Activated naive CD8-positive, alpha-beta T cell (primary cell): ENCODE results near the gene CTNND2.

ENCODE experiments used
- H3K27ac Mint-ChIP-seq: one replicate; pipeline ENCODE4 v1.8.0; 2021; ENCODE audit warnings: mixed read lengths
- H3K27me3 Mint-ChIP-seq: one replicate; pipeline ENCODE4 v1.8.0; 2021; ENCODE audit warnings: mixed read lengths
- H3K36me3 Mint-ChIP-seq: one replicate; pipeline ENCODE4 v1.8.0; 2021; ENCODE audit warnings: mixed read lengths
- H3K4me1 Mint-ChIP-seq: one replicate; pipeline ENCODE4 v1.8.0; 2021; ENCODE audit warnings: low read depth, mixed read lengths
- H3K4me3 Mint-ChIP-seq: one replicate; pipeline ENCODE4 v1.8.0; 2021; ENCODE audit warnings: mild to moderate bottlenecking, mixed read lengths
- H3K9me3 Mint-ChIP-seq: one replicate; pipeline ENCODE4 v1.8.0; 2021; ENCODE audit warnings: low read depth, mixed read lengths

Gene CTNND2

DNA sequence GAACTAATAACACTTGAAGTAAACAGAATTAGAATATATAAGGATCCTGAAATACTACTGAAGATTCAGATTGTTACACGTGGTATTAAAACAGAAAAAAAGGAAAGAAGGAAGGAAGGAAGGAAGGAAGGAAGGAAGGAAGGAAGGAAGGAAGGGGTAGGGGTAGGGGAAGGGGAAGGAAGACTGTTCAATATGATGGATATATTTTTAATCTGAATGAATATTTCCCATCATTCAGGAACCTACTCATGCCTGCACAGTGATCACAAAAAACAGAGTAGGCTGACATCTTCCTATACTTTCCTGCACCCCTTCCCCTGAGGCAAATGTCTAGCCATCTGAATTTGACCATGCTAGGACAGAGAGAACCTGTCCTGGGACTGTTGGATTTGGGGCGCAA is 133.9 kb downstream of the CTNND2 start:
- no peak overlapping the region for H3K27ac Mint-ChIP-seq
- no peaks in the 10 kb centered on the region for H3K36me3 Mint-ChIP-seq
- no peak overlapping the region for H3K4me3 Mint-ChIP-seq

GRCh38 chr5:11760934-11761603 is 143.2 kb downstream of the CTNND2 start:
- no peaks in the 10 kb centered on the region for H3K4me1 Mint-ChIP-seq
- no peaks in the 10 kb centered on the region for H3K27me3 Mint-ChIP-seq
- H3K27ac Mint-ChIP-seq = no peak overlapping the region
- H3K36me3 Mint-ChIP-seq = no peaks in the 10 kb centered on the region
- H3K9me3 Mint-ChIP-seq = no peaks in the 10 kb centered on the region
- no peak overlapping the region for H3K4me3 Mint-ChIP-seq

More for the DNA sequence above, 133.9 kb downstream of the CTNND2 start:
- H3K4me1 Mint-ChIP-seq = no peaks in the 10 kb centered on the region
- no peaks in the 10 kb centered on the region for H3K9me3 Mint-ChIP-seq
- no peaks in the 10 kb centered on the region for H3K27me3 Mint-ChIP-seq

DNA sequence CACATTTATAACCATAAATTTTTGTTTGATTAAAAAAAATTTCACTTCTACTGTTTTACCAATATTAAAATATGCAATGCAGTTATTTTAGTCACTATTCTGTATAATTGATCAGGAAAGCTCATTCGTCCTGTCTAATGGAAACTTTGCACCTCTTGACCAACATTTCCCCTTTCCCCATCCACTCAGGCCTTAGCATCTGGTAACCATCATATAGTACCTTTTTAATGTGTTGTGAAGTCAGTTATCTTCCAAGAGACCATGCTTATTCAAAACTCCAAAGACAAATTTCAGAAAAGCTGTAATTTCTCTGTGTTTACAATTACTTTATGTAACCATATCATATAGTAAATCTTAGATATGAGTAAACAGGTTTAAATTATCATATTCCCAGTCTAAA is 145.9 kb downstream of the CTNND2 start:
- Mint-ChIP-seq H3K27me3 (no peaks in the 10 kb centered on the region), H3K36me3 (no peaks in the 10 kb centered on the region), H3K27ac (no peak overlapping the region), H3K4me1 (no peaks in the 10 kb centered on the region), H3K4me3 (no peak overlapping the region), H3K9me3 (peaks cover 8% of the 10 kb centered on the region)

DNA sequence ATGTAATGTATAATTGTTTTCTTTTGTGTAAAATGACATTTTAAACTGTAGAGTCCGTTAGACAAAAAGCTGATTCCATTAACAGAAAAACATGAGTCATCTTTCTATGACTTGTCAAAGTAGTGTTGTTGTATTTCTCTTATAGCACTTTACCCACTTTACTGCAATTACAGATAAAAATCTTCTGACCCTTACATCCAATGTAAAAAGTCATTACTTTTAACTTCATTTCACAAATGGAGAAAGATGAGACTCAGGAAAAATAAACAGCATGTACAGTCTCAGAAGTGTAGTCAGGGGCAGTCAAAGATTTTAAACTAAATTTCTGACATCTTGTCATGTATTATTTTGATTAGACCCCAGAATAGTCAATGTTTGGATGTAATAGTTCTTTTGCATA is 146.6 kb downstream of the CTNND2 start:
- H3K27ac Mint-ChIP-seq = no peak overlapping the region
- peaks cover 8% of the 10 kb centered on the region for H3K9me3 Mint-ChIP-seq
- H3K36me3 Mint-ChIP-seq = no peaks in the 10 kb centered on the region
- H3K4me1 Mint-ChIP-seq = no peaks in the 10 kb centered on the region
- H3K27me3 Mint-ChIP-seq = no peaks in the 10 kb centered on the region
- no peak overlapping the region for H3K4me3 Mint-ChIP-seq

- H3K4me3 Mint-ChIP-seq = no peak overlapping the region
- no peaks in the 10 kb centered on the region for H3K9me3 Mint-ChIP-seq
- H3K36me3 Mint-ChIP-seq = no peaks in the 10 kb centered on the region
- H3K27ac Mint-ChIP-seq = no peak overlapping the region
- H3K4me1 Mint-ChIP-seq = no peaks in the 10 kb centered on the region
- no peaks in the 10 kb centered on the region for H3K27me3 Mint-ChIP-seq
Observed at GRCh38 chr5:11737010-11737409, 167.2 kb downstream of the CTNND2 start.

DNA sequence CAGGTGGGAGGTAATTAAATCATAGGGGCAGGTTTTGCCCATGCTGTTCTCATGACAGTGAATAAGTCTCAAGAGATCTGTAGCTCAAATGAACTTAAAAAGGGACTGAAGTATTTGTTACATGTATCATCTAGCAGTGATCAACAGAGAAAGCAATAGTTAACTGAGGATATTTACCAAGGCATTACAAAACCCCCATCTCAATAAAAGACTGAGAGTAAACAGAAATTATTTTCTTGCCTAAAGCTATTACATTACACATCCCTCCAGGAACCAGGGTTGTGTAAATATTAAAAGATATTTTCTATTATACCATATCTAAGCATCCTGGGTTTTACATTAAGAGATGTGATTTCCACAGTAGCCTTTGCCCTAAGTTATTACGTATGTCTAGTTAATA is 169.9 kb downstream of the CTNND2 start:
- Mint-ChIP-seq H3K27me3 (no peaks in the 10 kb centered on the region), H3K4me1 (no peaks in the 10 kb centered on the region), H3K4me3 (no peak overlapping the region), H3K9me3 (no peaks in the 10 kb centered on the region), H3K36me3 (no peaks in the 10 kb centered on the region), H3K27ac (no peak overlapping the region)

DNA sequence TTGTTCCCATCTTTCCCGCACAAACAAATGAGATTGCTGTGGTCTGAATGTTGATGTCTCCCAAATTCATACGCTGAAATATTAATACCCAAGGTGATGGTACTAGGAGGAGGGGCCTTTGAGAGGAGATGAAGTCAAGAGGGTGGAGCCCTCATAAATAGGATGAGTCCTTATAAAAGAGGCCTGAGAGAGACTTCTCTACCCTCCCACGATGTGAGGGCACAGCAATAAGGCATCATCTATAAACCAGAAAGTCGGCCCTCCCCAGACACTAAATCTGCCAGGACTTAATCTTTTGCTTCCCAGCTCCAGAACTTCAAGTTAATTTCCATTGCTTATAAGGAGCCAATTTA is 170.4 kb downstream of the CTNND2 start:
- no peaks in the 10 kb centered on the region for H3K9me3 Mint-ChIP-seq
- H3K27me3 Mint-ChIP-seq = no peaks in the 10 kb centered on the region
- H3K36me3 Mint-ChIP-seq = no peaks in the 10 kb centered on the region
- H3K4me3 Mint-ChIP-seq = no peak overlapping the region
- H3K4me1 Mint-ChIP-seq = no peaks in the 10 kb centered on the region
- no peak overlapping the region for H3K27ac Mint-ChIP-seq

GRCh38 chr5:11733185-11733839 is 170.9 kb downstream of the CTNND2 start:
- H3K27me3 Mint-ChIP-seq = no peaks in the 10 kb centered on the region
- no peaks in the 10 kb centered on the region for H3K9me3 Mint-ChIP-seq
- H3K4me3 Mint-ChIP-seq = no peak overlapping the region

DNA sequence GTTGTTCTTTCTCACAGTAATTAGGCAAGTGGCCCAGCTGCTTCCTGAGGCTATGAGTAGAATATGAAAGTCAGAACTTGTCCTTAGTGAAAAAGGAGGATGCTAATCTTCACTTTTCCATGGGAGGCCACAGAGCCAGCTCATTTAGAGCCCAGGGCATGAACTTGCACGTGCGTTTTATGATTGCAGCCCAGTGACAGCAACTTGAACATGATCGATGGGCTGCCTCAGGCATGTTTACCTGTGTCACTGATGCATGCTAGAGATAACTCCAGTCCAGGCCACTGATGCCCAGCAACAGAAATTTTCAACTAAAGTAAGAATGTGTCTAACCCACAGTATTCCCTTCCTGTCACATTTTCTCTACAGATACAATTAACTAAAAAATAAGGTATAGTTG is 179.3 kb downstream of the CTNND2 start:
- no peaks in the 10 kb centered on the region for H3K36me3 Mint-ChIP-seq

More at GRCh38 chr5:11733185-11733839, 170.9 kb downstream of the CTNND2 start:
- Mint-ChIP-seq H3K36me3 (no peaks in the 10 kb centered on the region), H3K27ac (no peak overlapping the region), H3K4me1 (no peaks in the 10 kb centered on the region)

DNA sequence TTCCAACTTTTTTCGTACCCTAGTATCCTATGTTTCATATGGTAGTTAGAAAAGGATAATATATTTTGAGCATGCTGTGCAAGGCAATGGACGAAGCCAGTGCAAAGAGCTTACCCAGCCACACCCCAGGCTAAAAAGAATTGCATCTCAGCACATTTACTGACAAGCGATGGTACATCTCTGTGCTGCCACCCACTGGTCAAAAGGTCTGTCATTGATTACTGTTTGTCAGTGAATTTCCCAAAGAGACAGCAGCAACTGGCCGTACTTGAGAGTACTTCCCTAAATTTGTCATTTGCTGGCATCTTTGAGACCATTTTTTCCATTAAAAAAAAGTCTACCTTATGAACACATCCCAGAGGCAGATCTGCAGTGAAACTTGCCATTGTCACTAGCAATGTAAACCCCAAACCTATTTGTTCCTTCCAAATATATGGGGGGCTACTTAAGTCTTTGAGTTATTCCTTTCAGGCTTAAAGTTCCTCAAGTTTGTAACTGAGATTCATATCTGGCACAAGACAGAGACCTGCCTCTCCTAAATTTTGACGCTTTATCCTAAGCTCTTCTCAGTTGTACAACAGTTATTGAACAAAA is 184.3 kb downstream of the CTNND2 start:
- peaks cover 4% of the 10 kb centered on the region for H3K9me3 Mint-ChIP-seq
- no peak overlapping the region for H3K27ac Mint-ChIP-seq
- no peaks in the 10 kb centered on the region for H3K36me3 Mint-ChIP-seq
- no peaks in the 10 kb centered on the region for H3K4me1 Mint-ChIP-seq
- H3K27me3 Mint-ChIP-seq = no peaks in the 10 kb centered on the region
- H3K4me3 Mint-ChIP-seq = no peak overlapping the region

More for the DNA sequence above, 179.3 kb downstream of the CTNND2 start:
- no peak overlapping the region for H3K4me3 Mint-ChIP-seq
- H3K9me3 Mint-ChIP-seq = peaks cover 3% of the 10 kb centered on the region
- no peaks in the 10 kb centered on the region for H3K4me1 Mint-ChIP-seq
- no peak overlapping the region for H3K27ac Mint-ChIP-seq
- H3K27me3 Mint-ChIP-seq = no peaks in the 10 kb centered on the region

- Mint-ChIP-seq H3K27ac (no peak overlapping the region), H3K36me3 (no peaks in the 10 kb centered on the region), H3K9me3 (peaks cover 4% of the 10 kb centered on the region), H3K4me3 (no peak overlapping the region), H3K4me1 (no peaks in the 10 kb centered on the region), H3K27me3 (no peaks in the 10 kb centered on the region)
Observed at GRCh38 chr5:11715461-11716196, 188.6 kb downstream of the CTNND2 start.

DNA sequence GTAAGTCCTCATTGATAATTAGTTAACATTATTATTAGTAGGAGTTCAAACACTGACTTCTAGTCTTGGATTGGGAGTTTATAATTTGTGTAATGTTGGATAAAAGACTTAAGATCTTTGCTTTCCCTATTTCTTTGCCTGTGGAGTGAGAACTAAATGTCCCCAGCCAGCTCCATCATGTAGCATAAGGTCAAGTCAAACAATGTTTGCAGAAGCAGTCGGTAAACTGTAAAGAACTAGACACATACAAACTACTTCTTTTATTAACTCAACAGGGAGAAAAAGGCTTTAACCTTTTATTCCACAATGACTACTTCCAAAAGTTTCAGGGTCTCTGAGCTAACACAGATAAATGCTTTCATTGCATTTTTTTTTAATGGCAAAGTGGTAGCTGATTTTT is 192.3 kb downstream of the CTNND2 start:
- Mint-ChIP-seq H3K27ac (no peak overlapping the region), H3K9me3 (peaks cover 4% of the 10 kb centered on the region), H3K36me3 (no peaks in the 10 kb centered on the region), H3K4me3 (no peak overlapping the region), H3K27me3 (no peaks in the 10 kb centered on the region), H3K4me1 (no peaks in the 10 kb centered on the region)

DNA sequence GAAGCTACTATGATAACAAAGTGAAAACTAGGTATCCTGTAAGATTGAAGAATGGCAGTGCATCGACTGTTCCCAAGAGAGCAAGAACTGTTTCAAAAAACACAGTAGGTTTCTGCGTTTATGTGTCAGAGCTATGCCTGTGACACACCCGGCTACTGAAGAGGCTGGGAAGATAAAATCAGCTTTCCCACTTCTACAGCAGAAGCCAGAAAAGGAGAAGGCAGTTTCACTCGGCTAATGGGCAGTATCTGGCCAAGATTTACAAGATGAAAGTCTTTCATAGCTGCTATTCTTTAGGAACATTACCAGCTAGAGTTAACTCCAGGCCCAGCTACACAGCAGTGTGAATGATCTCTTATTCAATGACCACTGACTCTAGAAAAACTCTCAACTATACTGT is 195.2 kb downstream of the CTNND2 start:
- H3K4me1 Mint-ChIP-seq = no peaks in the 10 kb centered on the region
- no peak overlapping the region for H3K27ac Mint-ChIP-seq
- no peak overlapping the region for H3K4me3 Mint-ChIP-seq
- H3K27me3 Mint-ChIP-seq = no peaks in the 10 kb centered on the region
- no peaks in the 10 kb centered on the region for H3K9me3 Mint-ChIP-seq
- no peaks in the 10 kb centered on the region for H3K36me3 Mint-ChIP-seq

DNA sequence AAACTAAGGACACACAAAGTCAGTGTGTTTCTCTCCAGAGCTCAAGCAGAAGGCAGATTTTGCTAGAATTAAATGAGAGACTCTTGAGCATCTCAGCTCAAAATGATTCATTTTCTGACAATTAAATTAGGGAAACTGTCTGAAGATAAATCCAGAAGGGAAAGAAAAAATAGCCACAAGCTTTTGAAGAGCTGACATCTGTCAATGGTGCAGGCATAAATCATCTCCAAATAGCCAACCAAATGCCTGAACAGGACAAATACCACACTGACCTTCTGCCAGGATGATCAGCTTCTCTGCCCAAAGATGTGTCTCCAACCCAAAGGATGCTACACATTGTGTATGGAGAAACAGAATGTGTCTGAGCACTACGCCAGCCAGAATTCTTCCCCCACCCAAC is 199.3 kb downstream of the CTNND2 start:
- Mint-ChIP-seq H3K4me3 (no peak overlapping the region), H3K4me1 (no peaks in the 10 kb centered on the region), H3K9me3 (no peaks in the 10 kb centered on the region), H3K36me3 (no peaks in the 10 kb centered on the region), H3K27ac (no peak overlapping the region), H3K27me3 (no peaks in the 10 kb centered on the region)

DNA sequence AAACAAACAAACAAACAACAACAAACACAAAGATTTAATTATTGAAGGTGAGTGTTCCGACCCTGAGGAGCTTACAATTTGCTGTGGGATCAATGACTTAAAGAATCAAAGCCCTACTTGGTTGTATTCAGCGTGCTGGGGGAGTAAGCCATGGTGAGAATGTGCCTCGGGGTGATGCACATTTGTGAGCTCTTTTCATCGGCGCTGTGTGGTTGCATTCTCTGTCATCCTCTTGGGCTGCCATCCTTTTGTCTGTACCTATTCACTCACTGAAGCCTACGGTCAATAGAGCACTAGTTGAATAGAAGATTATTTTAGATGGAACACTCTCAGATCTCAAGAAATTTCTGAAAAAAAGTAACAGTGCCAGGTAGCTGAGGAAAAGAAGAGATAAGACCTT is 203.9 kb downstream of the CTNND2 start:
- no peak overlapping the region for H3K27ac Mint-ChIP-seq
- H3K27me3 Mint-ChIP-seq = no peaks in the 10 kb centered on the region
- H3K4me3 Mint-ChIP-seq = no peak overlapping the region
- no peaks in the 10 kb centered on the region for H3K4me1 Mint-ChIP-seq
- H3K36me3 Mint-ChIP-seq = no peaks in the 10 kb centered on the region
- no peaks in the 10 kb centered on the region for H3K9me3 Mint-ChIP-seq
